ENCODE data around the gene C22orf15. TPM values are rescaled to one million over a fixed set of nuclear protein-coding genes. Genes with fewer than 3 reads are reported as not detected.
A peak's percentile ranks its signal among the peaks of the same experiment; 100 is the strongest.

The C22orf15 gene
- total RNA-seq, 1 donor from 2014 or later = not detected

- no peak for DNase-seq (ENCODE audit: low spot score)
- Mint-ChIP-seq H3K4me3 (ENCODE audit: unreplicated experiment) (no peak overlapping the region), H3K4me1 (ENCODE audit: low read depth) (peaks cover 12% of the 10 kb centered on the region), H3K27me3 (ENCODE audit: low read depth) (no peaks in the 10 kb centered on the region), H3K9me3 (ENCODE audit: low read depth) (no peaks in the 10 kb centered on the region), H3K36me3 (ENCODE audit: low read depth) (peaks cover 26% of the 10 kb centered on the region), H3K27ac (ENCODE audit: unreplicated experiment) (no peak overlapping the region)
- no peak for TF ChIP-seq CTCF (IDR thresholded peaks at IDR 0.05)
Observed at GRCh38 chr22:23745791-23746190, 17.0 kb upstream of the C22orf15 start.

GRCh38 chr22:23749841-23750301 is 12.9 kb upstream of the C22orf15 start:
- Mint-ChIP-seq H3K4me1 (ENCODE audit: low read depth) (peaks cover 17% of the 10 kb centered on the region), H3K4me3 (ENCODE audit: unreplicated experiment) (peak overlapping the region; percentile 90), H3K9me3 (ENCODE audit: low read depth) (no peaks in the 10 kb centered on the region), H3K27me3 (ENCODE audit: low read depth) (no peaks in the 10 kb centered on the region), H3K36me3 (ENCODE audit: low read depth) (peaks cover 5% of the 10 kb centered on the region), H3K27ac (ENCODE audit: unreplicated experiment) (peak overlapping the region; percentile 91)
- no peak for DNase-seq (ENCODE audit: low spot score)
- TF ChIP-seq CTCF (IDR thresholded peaks at IDR 0.05) = no peak

GRCh38 chr22:23750367-23750713 is 12.4 kb upstream of the C22orf15 start:
- H3K27ac Mint-ChIP-seq (ENCODE audit: unreplicated experiment) = peak overlapping the region; percentile 91
- H3K4me1 Mint-ChIP-seq (ENCODE audit: low read depth) = peaks cover 17% of the 10 kb centered on the region
- H3K4me3 Mint-ChIP-seq (ENCODE audit: unreplicated experiment) = peak overlapping the region; percentile 90
- no peak for DNase-seq (ENCODE audit: low spot score)
- H3K36me3 Mint-ChIP-seq (ENCODE audit: low read depth) = no peaks in the 10 kb centered on the region
- no peaks in the 10 kb centered on the region for H3K9me3 Mint-ChIP-seq (ENCODE audit: low read depth)
- no peaks in the 10 kb centered on the region for H3K27me3 Mint-ChIP-seq (ENCODE audit: low read depth)
- no peak for TF ChIP-seq CTCF (IDR thresholded peaks at IDR 0.05)

GRCh38 chr22:23750714-23751440 is 11.9 kb upstream of the C22orf15 start, which contains the start of gene ZNF70:
ZNF70 (minus strand) TSS chr22:23751112; CDS start chr22:23745140, 5,972 bp downstream.
- no peaks in the 10 kb centered on the region for H3K27me3 Mint-ChIP-seq (ENCODE audit: low read depth)
- H3K36me3 Mint-ChIP-seq (ENCODE audit: low read depth) = no peaks in the 10 kb centered on the region
- peak; percentile 62 for TF ChIP-seq CTCF (IDR thresholded peaks at IDR 0.05)
- DNase-seq (ENCODE audit: low spot score) = peak; percentile 87
- no peaks in the 10 kb centered on the region for H3K9me3 Mint-ChIP-seq (ENCODE audit: low read depth)
- peak within 1 kb of the TSS; percentile 90 for H3K4me3 Mint-ChIP-seq (ENCODE audit: unreplicated experiment)
- H3K4me1 Mint-ChIP-seq (ENCODE audit: low read depth) = peaks cover 17% of the 10 kb centered on the region
- H3K27ac Mint-ChIP-seq (ENCODE audit: unreplicated experiment) = peak within 1 kb of the TSS; percentile 91

GRCh38 chr22:23751441-23751996 is 11.3 kb upstream of the C22orf15 start:
- DNase-seq (ENCODE audit: low spot score) = no peak
- H3K9me3 Mint-ChIP-seq (ENCODE audit: low read depth) = no peaks in the 10 kb centered on the region
- peaks cover 17% of the 10 kb centered on the region for H3K4me1 Mint-ChIP-seq (ENCODE audit: low read depth)
- H3K27ac Mint-ChIP-seq (ENCODE audit: unreplicated experiment) = peak overlapping the region; percentile 65
- H3K4me3 Mint-ChIP-seq (ENCODE audit: unreplicated experiment) = peak overlapping the region; percentile 75
- TF ChIP-seq CTCF (IDR thresholded peaks at IDR 0.05) = no peak
- no peaks in the 10 kb centered on the region for H3K36me3 Mint-ChIP-seq (ENCODE audit: low read depth)
- H3K27me3 Mint-ChIP-seq (ENCODE audit: low read depth) = no peaks in the 10 kb centered on the region
